ENCODE measurements around the gene SLC9A9.
"Not testable (repeated sequence)": the region's sequence is repeated elsewhere in the genome, so short reads cannot be mapped to it uniquely, and the experiment has no call there.

The SLC9A9 gene

DNA sequence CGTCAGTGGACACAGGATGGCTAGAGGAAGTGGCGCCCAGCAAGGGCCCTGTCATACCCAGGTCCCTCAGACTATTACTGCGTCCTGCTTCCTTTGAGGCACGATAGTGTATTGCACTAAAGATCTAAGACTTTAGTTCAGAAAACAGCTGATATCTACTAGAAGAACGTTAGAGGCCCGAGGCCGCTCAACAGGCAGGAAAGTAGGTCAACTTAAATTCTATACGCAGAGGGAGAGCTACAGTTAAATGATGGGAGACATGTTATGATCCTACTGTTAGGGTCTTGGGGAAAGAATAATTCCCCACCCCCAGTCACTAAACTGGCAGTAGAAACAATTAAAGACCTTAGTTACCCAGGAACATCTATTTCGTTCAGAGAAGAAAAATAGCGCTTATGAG lies 410.9 kb downstream of the SLC9A9 start:
- Mint-ChIP-seq H3K4me3 (no peak overlapping the region), H3K36me3 (ENCODE audit: low read depth) (no peaks in the 10 kb centered on the region), H3K27me3 (ENCODE audit: low read depth, poor library complexity) (peaks cover 11% of the 10 kb centered on the region), H3K27ac (no peak overlapping the region), H3K9me3 (no peaks in the 10 kb centered on the region), H3K4me1 (peaks cover 6% of the 10 kb centered on the region)
- TF ChIP-seq, protein P1, sequence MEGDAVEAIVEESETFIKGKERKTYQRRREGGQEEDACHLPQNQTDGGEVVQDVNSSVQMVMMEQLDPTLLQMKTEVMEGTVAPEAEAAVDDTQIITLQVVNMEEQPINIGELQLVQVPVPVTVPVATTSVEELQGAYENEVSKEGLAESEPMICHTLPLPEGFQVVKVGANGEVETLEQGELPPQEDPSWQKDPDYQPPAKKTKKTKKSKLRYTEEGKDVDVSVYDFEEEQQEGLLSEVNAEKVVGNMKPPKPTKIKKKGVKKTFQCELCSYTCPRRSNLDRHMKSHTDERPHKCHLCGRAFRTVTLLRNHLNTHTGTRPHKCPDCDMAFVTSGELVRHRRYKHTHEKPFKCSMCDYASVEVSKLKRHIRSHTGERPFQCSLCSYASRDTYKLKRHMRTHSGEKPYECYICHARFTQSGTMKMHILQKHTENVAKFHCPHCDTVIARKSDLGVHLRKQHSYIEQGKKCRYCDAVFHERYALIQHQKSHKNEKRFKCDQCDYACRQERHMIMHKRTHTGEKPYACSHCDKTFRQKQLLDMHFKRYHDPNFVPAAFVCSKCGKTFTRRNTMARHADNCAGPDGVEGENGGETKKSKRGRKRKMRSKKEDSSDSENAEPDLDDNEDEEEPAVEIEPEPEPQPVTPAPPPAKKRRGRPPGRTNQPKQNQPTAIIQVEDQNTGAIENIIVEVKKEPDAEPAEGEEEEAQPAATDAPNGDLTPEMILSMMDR (IDR thresholded peaks at IDR 0.05), result no peak
- no peak for DNase-seq

DNA sequence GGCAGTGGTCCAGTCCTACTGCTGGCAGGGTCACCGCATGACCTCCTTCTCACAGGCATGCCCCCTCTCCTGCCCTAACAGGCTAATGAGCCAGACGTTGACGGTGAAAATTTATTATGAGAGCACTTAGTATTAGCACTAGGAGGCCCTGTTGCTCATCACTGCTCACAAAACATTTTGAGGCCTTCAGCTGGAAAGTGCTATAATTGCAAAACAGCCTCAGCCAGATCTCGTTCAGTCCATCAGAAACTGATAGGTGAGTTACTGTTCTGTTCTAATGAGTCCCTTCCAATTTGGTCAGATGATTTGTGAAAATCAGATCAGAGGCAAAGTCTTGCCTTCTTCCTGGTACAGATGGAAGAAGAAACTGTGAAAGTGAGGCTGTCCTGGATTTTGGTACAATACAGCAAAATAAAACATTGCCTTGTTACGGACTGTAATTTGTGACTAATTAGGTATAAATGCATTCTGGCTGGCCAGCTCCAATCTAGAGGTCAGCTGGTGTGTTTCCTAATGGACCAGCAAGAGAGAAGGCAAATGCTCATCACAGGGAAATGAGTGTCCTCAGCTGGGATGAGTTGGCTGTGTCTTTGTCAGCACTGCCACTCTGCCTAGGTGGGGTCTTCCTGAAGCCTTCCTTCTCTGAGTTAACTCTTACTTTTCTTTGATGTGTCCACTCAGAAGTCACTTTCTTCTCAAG lies 411.9 kb downstream of the SLC9A9 start:
- Mint-ChIP-seq H3K4me1 (peaks cover 10% of the 10 kb centered on the region), H3K27me3 (ENCODE audit: low read depth, poor library complexity) (peaks cover 11% of the 10 kb centered on the region), H3K36me3 (ENCODE audit: low read depth) (no peaks in the 10 kb centered on the region), H3K9me3 (no peaks in the 10 kb centered on the region), H3K27ac (peak overlapping the region; percentile 81), H3K4me3 (no peak overlapping the region)
- TF ChIP-seq, protein P1 (IDR thresholded peaks at IDR 0.05), result no peak
- DNase-seq, result no peak

DNA sequence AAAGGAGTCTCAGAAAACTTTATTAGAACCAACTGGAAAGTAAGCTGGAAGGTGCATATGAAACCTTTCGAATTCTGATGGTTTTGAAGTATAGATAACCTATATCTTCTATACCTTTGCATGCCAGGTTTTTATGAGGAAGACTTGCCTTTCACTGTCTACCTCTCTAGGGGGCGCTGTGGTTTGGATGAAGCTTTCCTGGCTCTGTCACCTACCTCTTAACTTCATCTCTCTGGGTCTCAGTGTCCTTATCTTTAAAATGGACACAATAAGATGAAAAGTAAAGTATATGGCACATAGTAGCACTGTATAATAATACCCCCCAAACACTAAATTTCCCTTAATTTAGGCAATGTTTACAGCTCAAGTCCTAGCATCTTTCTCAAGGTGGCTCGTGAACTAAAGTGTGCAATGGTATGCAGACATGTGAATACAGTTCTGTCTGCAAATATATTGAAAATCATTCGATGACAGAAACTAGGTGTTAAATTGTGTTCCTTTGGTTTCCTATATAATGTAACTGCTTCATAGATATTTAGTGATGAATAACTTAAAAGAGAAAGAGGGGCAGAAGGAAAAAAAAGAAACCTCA lies 414.4 kb downstream of the SLC9A9 start:
- Mint-ChIP-seq H3K4me3 (no peak overlapping the region), H3K36me3 (ENCODE audit: low read depth) (no peaks in the 10 kb centered on the region), H3K27ac (no peak overlapping the region), H3K9me3 (no peaks in the 10 kb centered on the region), H3K27me3 (ENCODE audit: low read depth, poor library complexity) (peaks cover 3% of the 10 kb centered on the region), H3K4me1 (peaks cover 25% of the 10 kb centered on the region)
- DNase-seq, result no peak
- TF ChIP-seq, protein P1 (IDR thresholded peaks at IDR 0.05), result peak; percentile 19

DNA sequence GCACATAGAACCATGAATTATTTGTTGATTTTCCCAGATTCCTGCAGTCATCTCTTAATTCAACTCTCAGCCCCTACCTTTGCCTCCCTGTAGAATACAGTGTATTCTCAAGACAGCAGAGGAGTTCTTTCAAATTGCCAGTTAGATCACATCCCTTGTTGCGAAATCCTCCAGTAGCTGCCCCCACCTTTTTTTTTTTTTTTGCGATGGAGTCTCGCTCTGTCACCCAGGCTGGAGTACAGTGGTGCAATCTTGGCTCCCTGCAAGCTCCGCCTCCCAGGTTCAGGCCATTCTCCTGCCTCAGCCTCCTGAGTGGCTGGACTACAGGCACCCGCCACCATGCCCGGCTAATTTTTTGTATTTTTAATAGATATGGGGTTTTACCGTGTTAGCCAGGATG lies 417.0 kb downstream of the SLC9A9 start:
- H3K9me3 Mint-ChIP-seq, H3K27ac Mint-ChIP-seq, H3K4me3 Mint-ChIP-seq: not testable (repeated sequence)

DNA sequence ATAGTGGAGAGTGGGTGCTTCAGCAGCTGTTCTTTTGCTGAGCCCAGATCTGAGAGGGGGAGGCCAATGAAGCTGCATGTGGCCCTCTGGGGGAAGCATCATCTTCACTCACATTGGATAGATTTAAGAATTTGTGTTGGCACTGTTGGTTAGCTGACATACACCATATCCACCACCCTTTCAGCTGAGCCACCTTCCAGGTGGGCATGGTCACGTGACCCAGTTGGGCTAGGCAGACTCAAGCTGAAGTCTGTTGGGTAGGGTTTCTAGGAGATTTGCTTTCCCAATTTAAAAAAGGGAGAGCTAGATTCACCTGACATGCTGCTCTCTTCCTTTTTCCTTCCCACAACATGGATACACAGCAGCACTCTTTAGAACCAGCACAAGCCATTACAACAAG lies 417.7 kb downstream of the SLC9A9 start:
- H3K4me3 Mint-ChIP-seq, result no peak overlapping the region
- no peaks in the 10 kb centered on the region for H3K36me3 Mint-ChIP-seq (ENCODE audit: low read depth)
- DNase-seq, result no peak
- TF ChIP-seq, protein P1 (IDR thresholded peaks at IDR 0.05), result no peak
- H3K27ac Mint-ChIP-seq, result no peak overlapping the region
- H3K4me1 Mint-ChIP-seq, result peaks cover 19% of the 10 kb centered on the region
- peaks cover under 1% of the 10 kb centered on the region for H3K27me3 Mint-ChIP-seq (ENCODE audit: low read depth, poor library complexity)
- H3K9me3 Mint-ChIP-seq, result no peaks in the 10 kb centered on the region

More for the DNA sequence above, 417.0 kb downstream of the SLC9A9 start:
- H3K4me1 Mint-ChIP-seq, result peaks cover 24% of the 10 kb centered on the region
- not testable (repeated sequence) for H3K27me3 Mint-ChIP-seq (ENCODE audit: low read depth, poor library complexity); DNase-seq; H3K36me3 Mint-ChIP-seq (ENCODE audit: low read depth)

DNA sequence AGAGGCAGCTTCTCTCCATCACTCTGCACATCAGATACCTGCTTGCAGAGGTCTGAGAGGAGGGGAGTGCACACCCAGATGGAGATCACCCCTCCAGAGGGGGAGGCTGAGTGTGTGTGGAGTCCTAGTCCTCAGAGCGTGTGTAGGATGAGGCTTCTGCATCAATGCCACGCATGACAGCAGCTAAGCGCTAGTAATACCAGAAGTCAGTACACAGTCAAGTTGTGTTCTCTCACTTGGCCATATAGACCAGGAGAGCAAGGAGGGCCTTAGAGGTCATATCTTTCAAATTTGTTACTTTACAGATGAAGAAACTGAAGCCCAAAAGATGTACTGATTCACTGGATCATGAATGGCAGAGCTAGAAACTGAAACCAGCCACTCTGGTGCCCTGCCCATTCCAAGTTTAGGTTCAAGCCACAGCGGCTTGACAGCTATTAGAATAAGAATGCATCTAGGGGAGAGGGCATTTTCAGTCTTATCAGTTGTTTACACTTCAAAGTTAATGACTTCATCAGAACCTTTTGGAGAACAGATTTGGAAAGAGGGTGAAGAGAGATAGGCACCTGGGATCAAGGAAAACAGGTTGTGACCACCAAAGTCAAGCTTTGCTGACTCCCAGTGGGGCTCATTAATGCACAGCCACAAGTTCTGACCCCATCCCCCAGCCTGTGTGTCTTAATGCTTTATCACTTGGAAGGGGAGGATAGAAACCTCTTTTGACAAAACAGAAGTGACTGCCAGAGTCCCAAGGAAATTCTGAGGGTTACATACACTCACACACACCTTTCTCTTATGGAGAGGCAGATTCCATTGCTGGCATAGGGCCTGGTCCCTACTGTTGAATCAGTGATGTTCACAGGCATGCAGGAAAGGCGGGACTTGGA lies 418.4 kb downstream of the SLC9A9 start:
- peaks cover under 1% of the 10 kb centered on the region for H3K9me3 Mint-ChIP-seq
- H3K36me3 Mint-ChIP-seq (ENCODE audit: low read depth), result no peaks in the 10 kb centered on the region
- TF ChIP-seq, protein P1 (IDR thresholded peaks at IDR 0.05), result no peak
- DNase-seq, result no peak
- no peak overlapping the region for H3K27ac Mint-ChIP-seq
- no peaks in the 10 kb centered on the region for H3K27me3 Mint-ChIP-seq (ENCODE audit: low read depth, poor library complexity)
- peaks cover 19% of the 10 kb centered on the region for H3K4me1 Mint-ChIP-seq
- H3K4me3 Mint-ChIP-seq, result no peak overlapping the region

Measured in nephron progenitor cell (in vitro differentiated cells).